HG03196 (cell line): ENCODE results near the gene ATP11A.

Experiments
- ATAC-seq: cut with Tn5 transposase; IDR thresholded peaks from one replicate; pipeline ENCODE4 v1.9.1; 2021; ENCODE audit not compliant: unreplicated experiment

The ATP11A gene

GRCh38 chr13:112722433-112723263 is 32.8 kb downstream of the ATP11A start:
- no peak for ATAC-seq

- ATAC-seq, result no peak
Measured at GRCh38 chr13:112723771-112724170, 33.9 kb downstream of the ATP11A start.

DNA sequence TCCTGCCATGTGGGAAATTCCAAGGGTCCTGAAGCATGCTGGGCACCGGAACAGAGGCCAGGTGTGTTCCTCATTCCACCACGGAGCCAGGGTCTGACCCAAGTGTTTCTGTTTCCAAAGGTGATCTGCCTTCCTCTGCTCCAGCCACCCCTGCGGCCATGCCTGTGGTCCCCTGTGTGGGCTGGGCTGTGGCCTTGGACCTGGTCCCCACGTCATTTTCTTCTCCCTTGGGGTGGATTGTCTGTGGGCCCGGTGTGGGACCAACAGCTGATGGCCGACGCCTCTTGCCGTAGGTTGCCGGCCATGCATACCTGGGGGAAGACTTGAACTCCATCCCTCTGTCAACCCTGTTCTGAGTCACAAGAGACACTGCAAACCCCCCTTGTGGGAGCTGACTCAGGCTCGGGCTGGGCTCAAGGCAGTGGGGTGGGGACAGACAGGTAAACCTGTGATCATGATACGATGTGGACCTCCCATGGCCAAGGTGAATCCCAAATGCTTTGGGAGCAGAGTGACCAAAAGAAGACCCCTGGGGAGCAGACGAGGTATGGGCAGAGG is 35.0 kb downstream of the ATP11A start:
- no peak for ATAC-seq

GRCh38 chr13:112725346-112726015 is 35.6 kb downstream of the ATP11A start:
- no peak for ATAC-seq

- no peak for ATAC-seq
Measured at GRCh38 chr13:112726016-112726767, 36.4 kb downstream of the ATP11A start.

- no peak for ATAC-seq
Measured at GRCh38 chr13:112727581-112727980, 37.7 kb downstream of the ATP11A start.

DNA sequence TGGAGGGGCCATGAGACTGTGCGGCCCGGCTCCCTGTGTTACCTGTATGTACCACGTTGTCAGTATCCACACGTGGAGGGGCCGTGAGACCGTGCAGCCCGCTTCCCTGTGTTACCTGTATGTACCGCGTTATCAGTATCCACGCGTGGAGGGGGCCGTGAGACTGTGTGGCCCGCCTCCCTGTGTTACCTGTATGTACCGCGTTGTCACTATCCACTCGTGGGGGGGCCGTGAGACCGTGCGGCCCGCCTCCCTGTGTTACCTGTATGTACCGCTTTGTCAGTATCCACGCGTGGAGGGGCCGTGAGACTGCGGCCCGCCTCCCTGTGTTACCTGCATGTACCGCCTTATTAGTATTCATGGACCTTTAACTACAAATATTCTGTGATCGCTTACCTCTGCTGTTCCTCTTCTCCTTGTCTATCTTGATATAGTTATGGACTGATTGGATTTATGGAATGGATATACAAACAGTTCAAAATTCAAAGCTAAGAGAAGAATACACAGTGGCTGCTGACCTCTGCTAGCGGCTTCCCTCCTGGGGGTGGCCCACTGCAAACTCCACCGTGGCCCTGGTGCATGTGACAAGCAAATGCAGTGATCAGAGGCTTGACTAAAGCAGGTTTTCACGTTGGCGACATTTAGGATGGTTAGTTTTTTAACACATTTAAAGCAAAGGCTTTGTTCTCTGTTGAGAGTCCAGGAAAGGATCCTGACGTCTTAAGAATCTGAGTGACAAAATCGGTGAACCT is 38.7 kb downstream of the ATP11A start:
- ATAC-seq, result no peak

- ATAC-seq, result no peak
Measured at GRCh38 chr13:112729408-112729807, 39.6 kb downstream of the ATP11A start.

- ATAC-seq, result no peak
Measured at GRCh38 chr13:112730157-112730671, 40.4 kb downstream of the ATP11A start.

DNA sequence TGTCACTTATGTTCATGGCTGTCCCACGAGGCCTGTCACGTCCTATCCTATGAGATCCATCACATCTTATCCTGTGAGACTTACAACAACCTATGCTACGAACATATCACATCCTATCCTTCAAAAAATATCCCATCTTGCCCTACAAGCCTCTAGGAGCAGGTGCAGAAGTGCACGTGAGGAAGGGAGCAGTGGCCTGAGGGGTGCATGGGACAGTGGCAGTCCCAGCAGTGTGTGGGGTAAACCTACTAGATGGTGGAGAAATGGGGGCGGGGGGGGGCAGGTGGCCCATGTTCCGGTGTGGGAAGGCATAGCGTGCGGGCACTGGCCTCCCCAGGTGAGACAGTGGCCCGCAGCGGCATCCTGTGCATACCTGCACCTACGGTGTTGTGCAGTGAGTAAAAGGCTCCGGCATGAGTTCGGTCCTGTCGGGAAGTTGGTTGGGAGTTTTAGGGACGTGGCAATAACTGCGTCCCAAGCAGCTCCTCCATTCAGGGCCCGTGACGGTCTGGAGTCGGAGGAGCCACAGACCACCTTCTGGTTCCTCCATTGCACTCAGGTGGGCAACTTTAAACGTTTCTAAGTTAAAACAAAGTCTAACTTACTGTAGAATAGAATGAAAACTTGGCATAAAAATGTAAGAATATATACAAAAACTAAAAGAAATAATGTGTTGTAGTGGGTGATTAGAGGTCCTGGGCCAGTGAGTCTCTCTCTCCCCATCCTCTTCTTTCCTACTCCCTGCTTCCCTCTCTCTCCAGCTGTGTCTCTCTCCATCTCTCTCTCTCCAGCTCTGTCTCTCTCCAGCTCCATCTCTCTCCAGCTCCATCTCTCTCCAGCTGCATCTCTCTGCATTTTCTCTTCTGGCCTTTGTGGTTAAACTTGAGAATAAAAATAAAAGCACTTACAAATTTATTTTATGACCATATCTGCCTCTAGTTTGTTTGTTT is 42.1 kb downstream of the ATP11A start:
- no peak for ATAC-seq

- ATAC-seq, result no peak
Measured at GRCh38 chr13:112732679-112733078, 42.8 kb downstream of the ATP11A start.

GRCh38 chr13:112733112-112733511 is 43.3 kb downstream of the ATP11A start:
- ATAC-seq, result no peak

DNA sequence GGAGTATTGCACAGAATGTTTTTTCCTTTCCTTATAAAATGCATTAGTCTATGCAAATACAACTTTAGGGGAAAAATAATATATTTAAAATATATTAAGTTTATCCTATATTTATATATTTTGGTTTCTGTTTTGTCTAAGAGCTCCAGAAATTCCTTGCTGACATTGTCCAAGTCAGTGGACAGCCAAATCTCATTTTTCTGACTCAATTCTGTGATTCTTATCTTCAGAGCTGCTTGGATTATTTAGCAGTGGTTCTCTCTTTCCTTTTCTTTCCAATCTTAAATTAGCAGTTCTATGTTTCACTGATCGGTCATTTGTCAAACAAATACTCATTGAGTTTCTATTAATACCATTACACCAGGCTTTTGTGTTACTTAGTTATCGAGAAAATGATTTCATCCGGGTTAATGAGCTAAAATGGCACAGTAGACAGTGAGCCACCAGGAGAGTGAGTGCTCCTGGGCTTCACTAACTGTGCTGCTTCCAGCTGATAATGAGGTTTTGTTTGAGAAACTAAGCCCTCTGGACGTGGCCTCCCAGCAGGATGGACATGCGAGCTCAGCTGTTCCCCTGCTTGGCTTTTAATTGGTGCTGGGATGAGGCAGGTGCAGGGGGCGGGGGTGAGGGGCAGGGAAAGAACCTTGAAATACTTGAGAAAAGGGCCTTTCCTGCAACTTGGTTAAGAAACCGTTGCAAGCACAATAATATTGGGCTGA is 44.0 kb downstream of the ATP11A start:
- ATAC-seq, result no peak

GRCh38 chr13:112734696-112735547 is 45.1 kb downstream of the ATP11A start:
- ATAC-seq, result no peak

DNA sequence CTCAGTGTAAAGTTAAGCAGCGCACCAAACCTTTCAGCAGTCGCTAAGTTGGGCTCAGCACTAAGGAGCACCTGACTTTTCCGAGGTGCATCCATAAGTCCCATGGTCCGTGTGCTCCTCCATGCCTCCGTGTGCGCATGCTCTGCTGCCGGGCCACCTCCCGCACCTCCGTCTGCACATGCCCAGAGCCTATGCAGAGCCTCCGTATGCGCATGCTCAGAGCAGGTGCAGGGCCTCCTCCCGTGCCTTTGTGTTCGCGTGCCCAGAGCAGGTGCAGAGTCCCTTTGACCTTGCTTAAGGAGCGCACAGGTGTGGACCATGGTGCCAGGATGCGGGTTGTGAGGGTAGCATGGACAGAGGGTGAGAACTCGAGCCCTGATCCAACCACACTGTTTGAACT is 46.0 kb downstream of the ATP11A start:
- no peak for ATAC-seq

DNA sequence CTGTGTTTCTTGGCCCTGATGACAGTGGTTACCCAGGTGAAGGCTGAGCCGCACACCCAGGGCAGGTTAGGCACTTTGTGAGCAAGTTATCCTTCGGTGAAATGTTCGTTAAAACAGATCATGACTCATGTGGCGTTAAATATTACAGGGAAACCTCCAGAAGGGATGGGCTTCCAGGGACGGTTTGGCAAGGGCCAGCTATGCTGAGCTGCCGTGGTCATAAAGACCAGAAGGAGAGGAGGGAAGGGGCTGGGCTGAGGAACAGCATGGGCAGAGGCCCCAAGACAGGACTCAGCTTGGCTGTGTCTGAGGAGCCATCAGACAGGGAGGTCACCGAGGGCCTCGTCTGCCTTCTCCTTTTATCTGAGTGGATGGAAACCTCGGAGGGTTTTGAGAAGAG is 47.5 kb downstream of the ATP11A start:
- ATAC-seq, result no peak

- ATAC-seq, result no peak
Measured at GRCh38 chr13:112738606-112739005, 48.8 kb downstream of the ATP11A start.
